GM12891 (cell line): ENCODE data around the gene CHST2.
A peak's percentile ranks its signal among the peaks of the same experiment; 100 is the strongest.

Experiments
- DNase-seq: peaks from one replicate; pipeline ENCODE4 v3.0.0; 2011; ENCODE audit warnings: low spot score; ENCODE audit not compliant: insufficient read length
- FAIRE-seq: peaks from 2 replicates; lab custom pipeline; 2011; peaks lifted over from hg19 to GRCh38; lab: Jason Lieb, UNC
- PAX5 ChIP-seq: IDR thresholded peaks from 2 replicates; pipeline ENCODE4 v1.6.1; 2011; ENCODE audit warnings: low read length, moderate library complexity, mild to moderate bottlenecking; ENCODE audit not compliant: insufficient read depth, severe bottlenecking
- POLR2A ChIP-seq: IDR thresholded peaks from 2 replicates; pipeline ENCODE4 v1.6.1; 2011; ENCODE audit warnings: low read depth, low read length, control low read depth
- POLR2AphosphoS5 ChIP-seq: IDR thresholded peaks from 2 replicates; pipeline ENCODE4 v1.6.1; 2011; ENCODE audit warnings: low read depth, low read length, control low read depth
- POU2F2 ChIP-seq: IDR thresholded peaks from 2 replicates; pipeline ENCODE4 v1.6.1; 2011; ENCODE audit warnings: low read depth, mild to moderate bottlenecking, control low read depth, low read length, moderate library complexity
- SPI1 ChIP-seq: IDR thresholded peaks from 2 replicates; pipeline ENCODE4 v1.6.1; 2011; ENCODE audit warnings: low read depth, low read length, control low read depth
- TAF1 ChIP-seq: IDR thresholded peaks from 2 replicates; pipeline ENCODE4 v1.6.1; 2011; ENCODE audit warnings: low read depth, low read length, control low read depth

The CHST2 gene

GRCh38 chr3:143145906-143146305, 26.3 kb downstream of the CHST2 start:
- FAIRE-seq: no peak
- DNase-seq: no peak
- TF ChIP-seq POLR2AphosphoS5 (no peak), SPI1 (no peak), TAF1 (no peak), PAX5 (no peak), POU2F2 (no peak), POLR2A (no peak)

GRCh38 chr3:143146486-143147274, 27.1 kb downstream of the CHST2 start:
- FAIRE-seq: no peak
- TF ChIP-seq SPI1 (no peak), TAF1 (no peak), POLR2A (no peak), POU2F2 (no peak), POLR2AphosphoS5 (no peak), PAX5 (no peak)
- no peak for DNase-seq

GRCh38 chr3:143147707-143148106, 28.1 kb downstream of the CHST2 start:
- no peak for FAIRE-seq
- no peak for DNase-seq
- TF ChIP-seq PAX5: no peak
- TF ChIP-seq POLR2AphosphoS5: no peak
- TF ChIP-seq TAF1: no peak
- TF ChIP-seq SPI1: 0 out of 2 replicates have a peak, but pooled peaks have one; percentile 29
- no peak for TF ChIP-seq POU2F2
- TF ChIP-seq POLR2A: no peak

- DNase-seq: no peak
- TF ChIP-seq POLR2A (no peak), SPI1 (no peak), POLR2AphosphoS5 (no peak), POU2F2 (no peak), TAF1 (no peak)
- no peak for FAIRE-seq
Observed at GRCh38 chr3:143150071-143150470, 30.5 kb downstream of the CHST2 start.

- FAIRE-seq (no peak), DNase-seq (no peak)
Observed at GRCh38 chr3:143151004-143151731, 31.6 kb downstream of the CHST2 start.

GRCh38 chr3:143152043-143152442, 32.5 kb downstream of the CHST2 start:
- TF ChIP-seq TAF1: no peak
- TF ChIP-seq POU2F2: no peak
- TF ChIP-seq POLR2A: no peak
- TF ChIP-seq POLR2AphosphoS5: no peak
- TF ChIP-seq PAX5: no peak
- TF ChIP-seq SPI1: no peak
- FAIRE-seq (peak; percentile 5), DNase-seq (no peak)

More at GRCh38 chr3:143151004-143151731, 31.6 kb downstream of the CHST2 start:
- TF ChIP-seq POLR2A (no peak), POLR2AphosphoS5 (no peak), POU2F2 (no peak), TAF1 (no peak), PAX5 (no peak), SPI1 (no peak)

- TF ChIP-seq PAX5: no peak
- no peak for DNase-seq
- no peak for FAIRE-seq
Observed at GRCh38 chr3:143155756-143156155, 36.2 kb downstream of the CHST2 start.

GRCh38 chr3:143158014-143158988, 38.7 kb downstream of the CHST2 start:
- FAIRE-seq (peak; percentile 94), DNase-seq (no peak)

GRCh38 chr3:143160437-143160836, 40.9 kb downstream of the CHST2 start:
- no peak for TF ChIP-seq POLR2A
- TF ChIP-seq SPI1: no peak
- TF ChIP-seq TAF1: no peak
- TF ChIP-seq POU2F2: no peak
- no peak for TF ChIP-seq PAX5
- no peak for TF ChIP-seq POLR2AphosphoS5
- FAIRE-seq (no peak), DNase-seq (no peak)

More at GRCh38 chr3:143158014-143158988, 38.7 kb downstream of the CHST2 start:
- TF ChIP-seq POLR2AphosphoS5: no peak
- TF ChIP-seq PAX5: no peak
- peak; percentile 55 for TF ChIP-seq POU2F2
- TF ChIP-seq TAF1: no peak
- no peak for TF ChIP-seq POLR2A
- peak; percentile 58 for TF ChIP-seq SPI1
